ENCODE results near the gene PNMA8C. TPM values are rescaled to one million over a fixed set of nuclear protein-coding genes. Genes with fewer than 3 reads are reported as not detected.
A peak's percentile ranks its signal among the peaks of the same experiment; 100 is the strongest.

The PNMA8C gene
- total and polyA plus RNA-seq, 11 donors, result 0.07 to 0.19 (median 0.12) TPM; not detected in 3

GRCh38 chr19:46411088-46411924 lies 17.4 kb downstream of the PNMA8C start:
- WGBS, 4 donors, result 58 to 65% (median 61%) methylated on average over 8 to 13 of the region's 13 CpGs
- Histone ChIP-seq H3K9me3 (no peaks in the 10 kb centered on the region), H3K27me3 (peaks cover 0 to 65% (median 6%) of the 10 kb centered on the region in 9 donors), H3K36me3 (peaks cover 0 to 12% (median 0%) of the 10 kb centered on the region in 9 donors), H3K4me1 (peaks cover 0 to 52% (median 14%) of the 10 kb centered on the region in 12 donors), H3K4me3 (peak overlapping the region; percentile 50 to 76 (median 62)), H3K27ac (peak overlapping the region in 10 of 12 donors; percentile 42 to 98 (median 91))
- no peak for TF ChIP-seq CTCF (IDR thresholded peaks at IDR 0.05)
- TF ChIP-seq POLR2A (IDR thresholded peaks at IDR 0.05), result no peak
- ATAC-seq, result no peak
- no peak for DNase-seq
- intact Hi-C loops (cut with DNase I), result no loop called here

DNA sequence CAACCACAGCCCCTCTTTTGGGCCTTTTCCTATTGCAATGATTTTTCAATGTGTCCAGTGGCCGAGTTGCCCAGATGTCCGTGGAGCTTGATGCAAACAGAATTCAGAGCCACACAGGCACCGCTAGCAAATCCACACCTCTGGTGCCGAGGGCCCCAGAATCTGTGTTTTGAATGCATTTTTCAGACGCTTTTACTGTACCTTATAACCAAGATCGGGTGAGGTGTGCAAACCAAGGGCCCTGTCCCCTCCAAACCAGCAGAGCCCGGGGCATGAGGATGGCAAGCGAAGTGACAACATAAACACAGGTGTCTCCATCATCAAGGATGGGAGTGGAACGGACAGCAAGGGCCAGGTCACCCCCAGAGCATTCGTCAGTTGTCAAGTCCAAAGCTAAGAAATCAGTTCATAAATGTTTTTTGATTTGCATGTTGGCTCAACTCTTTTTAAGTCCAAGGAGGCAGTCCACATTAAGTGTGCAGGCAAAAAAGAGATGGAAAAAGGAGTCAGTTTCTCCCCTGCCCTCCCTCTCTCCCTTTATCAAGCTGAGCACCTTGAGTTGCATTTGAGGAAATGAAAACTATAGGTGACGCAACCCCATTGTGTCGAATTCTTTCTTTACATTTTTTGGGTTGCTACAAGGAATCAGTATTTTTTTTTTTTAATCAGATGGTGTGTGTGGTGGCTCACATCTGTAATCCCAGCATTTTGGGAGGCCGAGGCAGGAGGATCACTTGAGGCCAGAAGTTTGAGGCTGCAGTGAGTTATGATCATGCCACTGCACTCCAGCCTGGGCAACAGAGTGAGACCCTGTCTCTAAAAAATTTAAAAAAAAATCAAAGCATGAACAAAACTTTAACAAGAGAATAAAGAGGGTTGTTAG lies 18.3 kb downstream of the PNMA8C start:
- Histone ChIP-seq H3K27ac (peak overlapping the region in 5 of 12 donors; percentile 24 to 98 (median 91)), H3K4me1 (peaks cover 0 to 49% (median 13%) of the 10 kb centered on the region in 12 donors), H3K27me3 (peaks cover 0 to 66% (median 11%) of the 10 kb centered on the region in 9 donors), H3K9me3 (no peaks in the 10 kb centered on the region), H3K36me3 (peaks cover 0 to 12% (median 0%) of the 10 kb centered on the region in 9 donors), H3K4me3 (peak overlapping the region in 9 of 12 donors; percentile 59 to 76 (median 64))
- DNase-seq (no peak), ATAC-seq (no peak)
- no peak for TF ChIP-seq CTCF (IDR thresholded peaks at IDR 0.05)
- TF ChIP-seq POLR2A (IDR thresholded peaks at IDR 0.05), result no peak
- intact Hi-C loops (cut with DNase I), result no loop called here
- 82 to 86% (median 84%) methylated on average over 13 of the region's 13 CpGs for WGBS, 4 donors

DNA sequence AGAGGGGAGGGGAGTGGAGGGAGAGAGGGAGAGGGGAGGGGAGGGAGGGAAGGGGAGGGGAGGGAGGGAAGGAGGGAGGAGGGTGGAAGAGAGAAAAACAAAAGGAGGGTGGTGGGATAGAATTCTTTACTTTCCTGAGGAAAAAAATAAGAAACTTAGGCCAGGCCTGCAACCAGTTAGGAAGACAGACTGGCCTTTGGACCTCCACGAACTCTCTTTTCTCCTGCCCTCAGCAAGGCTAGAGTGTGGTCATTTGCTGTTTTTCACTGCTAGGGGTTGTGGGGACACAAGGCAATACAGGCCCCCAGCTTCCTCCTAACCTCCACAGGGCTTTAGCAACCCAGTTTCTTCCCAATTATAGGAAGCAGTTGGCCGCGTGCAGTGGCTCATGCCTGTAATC lies 19.5 kb downstream of the PNMA8C start:
- peaks cover 0 to 61% (median 19%) of the 10 kb centered on the region in 12 donors for H3K4me1 ChIP-seq
- no peak for TF ChIP-seq POLR2A (IDR thresholded peaks at IDR 0.05)
- no peak for TF ChIP-seq CTCF (IDR thresholded peaks at IDR 0.05)
- intact Hi-C loops (cut with DNase I), result no loop called here
- no peak overlapping the region for H3K4me3 ChIP-seq
- peaks cover 0 to 70% (median 16%) of the 10 kb centered on the region in 9 donors for H3K27me3 ChIP-seq
- no peaks in the 10 kb centered on the region for H3K9me3 ChIP-seq
- peak overlapping the region in 4 of 12 donors; percentile 37 to 71 (median 62) for H3K27ac ChIP-seq
- WGBS, 4 donors, result 61 to 82% (median 72%) methylated on average over 3 of the region's 3 CpGs
- no peak for DNase-seq
- peaks cover 0 to 12% (median 0%) of the 10 kb centered on the region in 9 donors for H3K36me3 ChIP-seq
- ATAC-seq, result no peak

All from heart left ventricle (tissue), 16 donors.